ENCODE results near the gene TMEM221.

The TMEM221 gene

GRCh38 chr19:17450264-17451075, 2.0 kb upstream of the TMEM221 start:
- peak; percentile 98 for DNase-seq (ENCODE audit: low read depth, low spot score)
- H3K27ac ChIP-seq: peak overlapping the region; percentile 87

GRCh38 chr19:17447704-17448130, 751 bp downstream of the TMEM221 start:
- H3K27ac ChIP-seq: no peak overlapping the region
- no peak for DNase-seq (ENCODE audit: low read depth, low spot score)

GRCh38 chr19:17445526-17446165, 2.8 kb downstream of the TMEM221 start:
- DNase-seq (ENCODE audit: low read depth, low spot score): no peak
- H3K27ac ChIP-seq: no peak overlapping the region

- no peak overlapping the region for H3K27ac ChIP-seq
- no peak for DNase-seq (ENCODE audit: low read depth, low spot score)
These were observed 7.0 kb downstream of the TMEM221 start for GRCh38 chr19:17441241-17442021.

GRCh38 chr19:17436874-17437267, 11.6 kb downstream of the TMEM221 start:
- H3K27ac ChIP-seq: no peak overlapping the region
- DNase-seq (ENCODE audit: low read depth, low spot score): no peak

- DNase-seq (ENCODE audit: low read depth, low spot score): no peak
- no peak overlapping the region for H3K27ac ChIP-seq
These were observed 12.2 kb downstream of the TMEM221 start for GRCh38 chr19:17436094-17436873.

- H3K27ac ChIP-seq: no peak overlapping the region
These were observed 13.2 kb downstream of the TMEM221 start for GRCh38 chr19:17435218-17435617.

GRCh38 chr19:17431417-17431816, 17.1 kb downstream of the TMEM221 start:
- H3K27ac ChIP-seq: no peak overlapping the region
- DNase-seq (ENCODE audit: low read depth, low spot score): no peak

More at GRCh38 chr19:17435218-17435617, 13.2 kb downstream of the TMEM221 start:
- no peak for DNase-seq (ENCODE audit: low read depth, low spot score)

GRCh38 chr19:17429641-17430113, 18.8 kb downstream of the TMEM221 start:
- no peak overlapping the region for H3K27ac ChIP-seq
- DNase-seq (ENCODE audit: low read depth, low spot score): no peak

- no peak overlapping the region for H3K27ac ChIP-seq
- DNase-seq (ENCODE audit: low read depth, low spot score): no peak
These were observed 23.6 kb downstream of the TMEM221 start for GRCh38 chr19:17424743-17425365.

GRCh38 chr19:17423429-17424208, 24.8 kb downstream of the TMEM221 start:
- no peak overlapping the region for H3K27ac ChIP-seq
- DNase-seq (ENCODE audit: low read depth, low spot score): no peak

- DNase-seq (ENCODE audit: low read depth, low spot score): no peak
- H3K27ac ChIP-seq: no peak overlapping the region
These were observed 26.5 kb downstream of the TMEM221 start for GRCh38 chr19:17421942-17422341.

GRCh38 chr19:17420475-17420924, 28.0 kb downstream of the TMEM221 start:
- H3K27ac ChIP-seq: no peak overlapping the region
- DNase-seq (ENCODE audit: low read depth, low spot score): no peak

GRCh38 chr19:17419621-17420474, 28.6 kb downstream of the TMEM221 start, which contains the start of gene MVB12A:
Gene MVB12A (plus strand): TSS chr19:17420047. CDS start chr19:17420136, 89 bp downstream.
- peak; percentile 95 for DNase-seq (ENCODE audit: low read depth, low spot score)
- peak within 1 kb of the TSS; percentile 72 for H3K27ac ChIP-seq

GRCh38 chr19:17419154-17419620, 29.3 kb downstream of the TMEM221 start:
- DNase-seq (ENCODE audit: low read depth, low spot score): no peak
- peak overlapping the region; percentile 72 for H3K27ac ChIP-seq

- DNase-seq (ENCODE audit: low read depth, low spot score): no peak
- H3K27ac ChIP-seq: peak overlapping the region; percentile 72
These were observed 29.8 kb downstream of the TMEM221 start for GRCh38 chr19:17418710-17419109.

- no peak for DNase-seq (ENCODE audit: low read depth, low spot score)
- H3K27ac ChIP-seq: no peak overlapping the region
These were observed 33.3 kb downstream of the TMEM221 start for GRCh38 chr19:17415121-17415520.
